Astrocyte (in vitro differentiated cells and primary cell): ENCODE results near the gene ASPRV1. TPM values are rescaled to one million over a fixed set of nuclear protein-coding genes. Genes with fewer than 3 reads are reported as not detected.

Experiments used
- DNase-seq: peaks from one replicate; pipeline ENCODE4 v3.0.0-alpha.2; 2010; ENCODE audit warnings: low read depth
- FAIRE-seq: peaks from 2 replicates; lab custom pipeline; 2011; peaks lifted over from hg19 to GRCh38; lab: Jason Lieb, UNC
- H2AFZ ChIP-seq: 2 replicates; pipeline ENCODE4 v1.6.0; 2012; ENCODE audit warnings: low read depth, low read length, inconsistent platforms
- H3K27ac ChIP-seq: 2 replicates; pipeline ENCODE4 v1.5.1; 2011; ENCODE audit warnings: low read depth, low read length, inconsistent platforms
- H3K27me3 ChIP-seq: 2 replicates; pipeline ENCODE4 v1.6.0; 2011; ENCODE audit warnings: low read length, inconsistent platforms; ENCODE audit not compliant: insufficient read depth
- H3K36me3 ChIP-seq: 2 replicates; pipeline ENCODE4 v1.5.1; 2011; ENCODE audit warnings: low read length, inconsistent platforms; ENCODE audit not compliant: insufficient read depth
- H3K4me1 ChIP-seq: 2 replicates; pipeline ENCODE4 v1.5.1; 2011; ENCODE audit warnings: low read length, inconsistent platforms; ENCODE audit not compliant: insufficient read depth
- H3K4me2 ChIP-seq: 2 replicates; pipeline ENCODE4 v1.6.0; 2012; ENCODE audit warnings: low read length, inconsistent platforms
- H3K4me3 ChIP-seq: 2 replicates; pipeline ENCODE4 v1.5.1; 2011; ENCODE audit warnings: low read depth, mild to moderate bottlenecking, low read length, inconsistent platforms; ENCODE audit not compliant: insufficient read depth
- H3K79me2 ChIP-seq: 2 replicates; pipeline ENCODE4 v1.6.0; 2012; ENCODE audit warnings: mild to moderate bottlenecking, low read length, inconsistent platforms; ENCODE audit not compliant: insufficient read depth
- H3K9ac ChIP-seq: 2 replicates; pipeline ENCODE4 v1.6.0; 2012; ENCODE audit warnings: mild to moderate bottlenecking, low read length, inconsistent platforms
- H3K9me3 ChIP-seq: 2 replicates; pipeline ENCODE4 v1.5.1; 2012; ENCODE audit warnings: low read depth, mild to moderate bottlenecking, low read length, inconsistent platforms; ENCODE audit not compliant: insufficient read depth
- H4K20me1 ChIP-seq: 2 replicates; pipeline ENCODE4 v1.6.0; 2012; ENCODE audit warnings: low read length, inconsistent platforms; ENCODE audit not compliant: insufficient read depth
- H3K27ac Mint-ChIP-seq: one replicate; pipeline ENCODE4 v1.8.0; 2021; ENCODE audit warnings: mild to moderate bottlenecking, mixed read lengths; ENCODE audit not compliant: unreplicated experiment
- H3K27me3 Mint-ChIP-seq: one replicate; pipeline ENCODE4 v1.8.0; 2021; ENCODE audit warnings: low read depth, mixed read lengths; ENCODE audit not compliant: unreplicated experiment
- H3K36me3 Mint-ChIP-seq: one replicate; pipeline ENCODE4 v1.8.0; 2021; ENCODE audit warnings: low read depth, mixed read lengths; ENCODE audit not compliant: unreplicated experiment
- H3K4me1 Mint-ChIP-seq: one replicate; pipeline ENCODE4 v1.8.0; 2021; ENCODE audit warnings: low read depth, mixed read lengths; ENCODE audit not compliant: unreplicated experiment
- H3K4me3 Mint-ChIP-seq: one replicate; pipeline ENCODE4 v1.8.0; 2021; ENCODE audit warnings: mild to moderate bottlenecking, moderate library complexity, mixed read lengths; ENCODE audit not compliant: unreplicated experiment
- H3K9me3 Mint-ChIP-seq: one replicate; pipeline ENCODE4 v1.8.0; 2021; ENCODE audit warnings: mild to moderate bottlenecking, mixed read lengths; ENCODE audit not compliant: unreplicated experiment
- CTCF ChIP-seq: IDR thresholded peaks from 2 replicates; pipeline ENCODE4 v1.5.1; 2011; ENCODE audit warnings: low read depth, mild to moderate bottlenecking, inconsistent platforms, low read length, moderate library complexity; ENCODE audit not compliant: insufficient read depth
- EZH2 ChIP-seq: IDR thresholded peaks from 2 replicates; pipeline ENCODE4 v1.6.1; 2012; ENCODE audit warnings: mild to moderate bottlenecking, low read length, inconsistent platforms; ENCODE audit not compliant: insufficient read depth
- total RNA-seq: library from RNA; stranded (reverse); gene quantifications from 2 replicates; pipeline ENCODE4 v1.2.1, GENCODE V29; 2021

The ASPRV1 gene
- total RNA-seq, 1 donor from 2014 or later: 0.23 TPM

GRCh38 chr2:69946351-69947324 lies 14.8 kb downstream of the ASPRV1 start:
- peaks cover 22% of the 10 kb centered on the region for H3K4me1 ChIP-seq
- H3K27ac ChIP-seq: peak overlapping the region; percentile 42
- peak overlapping the region; percentile 8 for H2AFZ ChIP-seq
- Mint-ChIP-seq H3K4me1 (peaks cover 17% of the 10 kb centered on the region), H3K9me3 (no peaks in the 10 kb centered on the region), H3K27ac (peak overlapping the region; percentile 1), H3K27me3 (no peaks in the 10 kb centered on the region), H3K36me3 (peaks cover 10% of the 10 kb centered on the region), H3K4me3 (peak overlapping the region; percentile 31)
- H3K27me3 ChIP-seq: peaks cover 2% of the 10 kb centered on the region
- H4K20me1 ChIP-seq: no peaks in the 10 kb centered on the region
- peaks cover 7% of the 10 kb centered on the region for H3K36me3 ChIP-seq
- H3K4me3 ChIP-seq: peak overlapping the region; percentile 27
- H3K9me3 ChIP-seq: no peaks in the 10 kb centered on the region
- DNase-seq: peak; percentile 57
- TF ChIP-seq CTCF: no peak
- no peak for TF ChIP-seq EZH2
- no peak for FAIRE-seq
- peak overlapping the region; percentile 73 for H3K4me2 ChIP-seq
- H3K9ac ChIP-seq: peak overlapping the region; percentile 34
- H3K79me2 ChIP-seq: no peaks in the 10 kb centered on the region

- Mint-ChIP-seq H3K27ac (no peak overlapping the region), H3K36me3 (peaks cover 10% of the 10 kb centered on the region), H3K27me3 (no peaks in the 10 kb centered on the region), H3K4me3 (no peak overlapping the region), H3K9me3 (no peaks in the 10 kb centered on the region), H3K4me1 (peaks cover 17% of the 10 kb centered on the region)
- no peaks in the 10 kb centered on the region for H4K20me1 ChIP-seq
- peak overlapping the region; percentile 27 for H3K4me3 ChIP-seq
- H2AFZ ChIP-seq: peak overlapping the region; percentile 8
- no peak for TF ChIP-seq EZH2
- no peak for TF ChIP-seq CTCF
- H3K4me2 ChIP-seq: peak overlapping the region; percentile 73
- peaks cover 2% of the 10 kb centered on the region for H3K27me3 ChIP-seq
- no peak for FAIRE-seq
- peak overlapping the region; percentile 34 for H3K9ac ChIP-seq
- no peak for DNase-seq
- no peaks in the 10 kb centered on the region for H3K9me3 ChIP-seq
- no peaks in the 10 kb centered on the region for H3K79me2 ChIP-seq
- H3K27ac ChIP-seq: peak overlapping the region; percentile 42
- peaks cover 13% of the 10 kb centered on the region for H3K36me3 ChIP-seq
- H3K4me1 ChIP-seq: peaks cover 22% of the 10 kb centered on the region
These were observed 15.5 kb downstream of the ASPRV1 start for GRCh38 chr2:69945941-69946340.

DNA sequence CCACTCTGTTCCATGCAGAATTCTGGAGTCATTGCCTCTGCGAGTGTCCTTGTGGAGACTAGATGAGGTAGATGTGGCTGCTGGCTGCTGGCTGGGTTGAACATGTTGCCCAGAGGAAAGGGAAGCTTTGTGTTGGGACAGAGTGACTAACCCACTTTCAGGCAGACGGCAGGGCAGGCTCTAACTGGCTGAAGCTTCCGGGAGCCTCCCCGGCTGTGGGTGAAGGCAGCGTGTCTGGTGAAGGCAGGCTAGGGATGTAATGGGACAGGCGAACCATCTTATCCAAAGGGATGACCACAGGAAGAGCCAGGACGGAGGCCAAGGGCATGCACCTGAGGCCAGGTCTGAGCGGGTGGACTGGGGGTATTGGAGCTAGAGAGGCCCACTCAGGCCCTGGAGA lies 16.0 kb downstream of the ASPRV1 start:
- peak overlapping the region; percentile 47 for H3K27ac Mint-ChIP-seq
- DNase-seq (no peak), FAIRE-seq (no peak)
- H4K20me1 ChIP-seq: no peaks in the 10 kb centered on the region
- H2AFZ ChIP-seq: peak overlapping the region; percentile 21
- no peak overlapping the region for H3K27ac ChIP-seq
- peaks cover 22% of the 10 kb centered on the region for H3K4me1 ChIP-seq
- peaks cover 10% of the 10 kb centered on the region for H3K36me3 Mint-ChIP-seq
- no peaks in the 10 kb centered on the region for H3K9me3 ChIP-seq
- no peak for TF ChIP-seq CTCF
- no peak for TF ChIP-seq EZH2
- no peaks in the 10 kb centered on the region for H3K9me3 Mint-ChIP-seq
- peaks cover 17% of the 10 kb centered on the region for H3K4me1 Mint-ChIP-seq
- H3K4me2 ChIP-seq: no peak overlapping the region
- H3K27me3 Mint-ChIP-seq: no peaks in the 10 kb centered on the region
- H3K4me3 ChIP-seq: no peak overlapping the region
- H3K4me3 Mint-ChIP-seq: no peak overlapping the region
- H3K36me3 ChIP-seq: peaks cover 15% of the 10 kb centered on the region
- no peaks in the 10 kb centered on the region for H3K79me2 ChIP-seq
- peaks cover 2% of the 10 kb centered on the region for H3K27me3 ChIP-seq
- no peak overlapping the region for H3K9ac ChIP-seq
